ENCODE data around the gene CLDN14.

Gene CLDN14

GRCh38 chr21:36511484-36512220, 31.7 kb upstream of the CLDN14 start:
- H3K4me1 Mint-ChIP-seq, result peaks cover 4% of the 10 kb centered on the region
- H3K27ac Mint-ChIP-seq (ENCODE audit: low read depth), result no peak overlapping the region
- no peak overlapping the region for H3K4me3 Mint-ChIP-seq
- H3K36me3 Mint-ChIP-seq (ENCODE audit: insufficient read depth), result no peaks in the 10 kb centered on the region
- H3K27me3 Mint-ChIP-seq, result peaks cover 61% of the 10 kb centered on the region
- ATAC-seq (replicated peaks; ENCODE audit: extremely low read depth, poor library complexity, severe bottlenecking) (no peak), DNase-seq (ENCODE audit: low spot score in 2 of 2) (no peak)
- H3K9me3 Mint-ChIP-seq, result no peaks in the 10 kb centered on the region

GRCh38 chr21:36510911-36511310, 31.0 kb upstream of the CLDN14 start:
- Mint-ChIP-seq H3K4me3 (no peak overlapping the region), H3K27ac (ENCODE audit: low read depth) (no peak overlapping the region)
- ATAC-seq (replicated peaks; ENCODE audit: extremely low read depth, poor library complexity, severe bottlenecking), result no peak

GRCh38 chr21:36509973-36510664, 30.2 kb upstream of the CLDN14 start:
- H3K4me1 Mint-ChIP-seq, result peaks cover 4% of the 10 kb centered on the region
- no peaks in the 10 kb centered on the region for H3K9me3 Mint-ChIP-seq
- H3K27me3 Mint-ChIP-seq, result peaks cover 53% of the 10 kb centered on the region
- DNase-seq (ENCODE audit: low spot score in 2 of 2), result no peak
- H3K4me3 Mint-ChIP-seq, result no peak overlapping the region
- ATAC-seq (replicated peaks; ENCODE audit: extremely low read depth, poor library complexity, severe bottlenecking), result no peak
- no peak overlapping the region for H3K27ac Mint-ChIP-seq (ENCODE audit: low read depth)
- H3K36me3 Mint-ChIP-seq (ENCODE audit: insufficient read depth), result no peaks in the 10 kb centered on the region

More at GRCh38 chr21:36510911-36511310, 31.0 kb upstream of the CLDN14 start:
- Mint-ChIP-seq H3K27me3 (peaks cover 54% of the 10 kb centered on the region), H3K36me3 (ENCODE audit: insufficient read depth) (no peaks in the 10 kb centered on the region), H3K9me3 (no peaks in the 10 kb centered on the region), H3K4me1 (peaks cover 4% of the 10 kb centered on the region)
- DNase-seq (ENCODE audit: low spot score in 2 of 2), result no peak

- ATAC-seq (replicated peaks; ENCODE audit: extremely low read depth, poor library complexity, severe bottlenecking) (no peak), DNase-seq (ENCODE audit: low spot score in 2 of 2) (no peak)
- peaks cover 43% of the 10 kb centered on the region for H3K27me3 Mint-ChIP-seq
- H3K27ac Mint-ChIP-seq (ENCODE audit: low read depth), result no peak overlapping the region
- H3K36me3 Mint-ChIP-seq (ENCODE audit: insufficient read depth), result no peaks in the 10 kb centered on the region
- H3K4me1 Mint-ChIP-seq, result peaks cover 4% of the 10 kb centered on the region
- no peak overlapping the region for H3K4me3 Mint-ChIP-seq
- no peaks in the 10 kb centered on the region for H3K9me3 Mint-ChIP-seq
These were observed 29.0 kb upstream of the CLDN14 start for GRCh38 chr21:36508948-36509347.

GRCh38 chr21:36507397-36508018, 27.6 kb upstream of the CLDN14 start:
- peaks cover 4% of the 10 kb centered on the region for H3K4me1 Mint-ChIP-seq
- ATAC-seq (replicated peaks; ENCODE audit: extremely low read depth, poor library complexity, severe bottlenecking), result no peak
- H3K36me3 Mint-ChIP-seq (ENCODE audit: insufficient read depth), result no peaks in the 10 kb centered on the region
- no peaks in the 10 kb centered on the region for H3K9me3 Mint-ChIP-seq
- no peak for DNase-seq (ENCODE audit: low spot score in 2 of 2)
- peaks cover 45% of the 10 kb centered on the region for H3K27me3 Mint-ChIP-seq
- no peak overlapping the region for H3K4me3 Mint-ChIP-seq
- H3K27ac Mint-ChIP-seq (ENCODE audit: low read depth), result no peak overlapping the region

GRCh38 chr21:36506482-36506881, 26.6 kb upstream of the CLDN14 start:
- Mint-ChIP-seq H3K9me3 (no peaks in the 10 kb centered on the region), H3K27ac (ENCODE audit: low read depth) (no peak overlapping the region), H3K36me3 (ENCODE audit: insufficient read depth) (no peaks in the 10 kb centered on the region), H3K4me1 (no peaks in the 10 kb centered on the region), H3K4me3 (no peak overlapping the region), H3K27me3 (peaks cover 34% of the 10 kb centered on the region)
- ATAC-seq (replicated peaks; ENCODE audit: extremely low read depth, poor library complexity, severe bottlenecking), result no peak
- DNase-seq (ENCODE audit: low spot score in 2 of 2), result no peak

- DNase-seq (ENCODE audit: low spot score in 2 of 2) (no peak), ATAC-seq (replicated peaks; ENCODE audit: extremely low read depth, poor library complexity, severe bottlenecking) (no peak)
- peaks cover 34% of the 10 kb centered on the region for H3K27me3 Mint-ChIP-seq
- no peak overlapping the region for H3K27ac Mint-ChIP-seq (ENCODE audit: low read depth)
- H3K36me3 Mint-ChIP-seq (ENCODE audit: insufficient read depth), result no peaks in the 10 kb centered on the region
- H3K4me1 Mint-ChIP-seq, result no peaks in the 10 kb centered on the region
- H3K4me3 Mint-ChIP-seq, result no peak overlapping the region
- no peaks in the 10 kb centered on the region for H3K9me3 Mint-ChIP-seq
These were observed 24.4 kb upstream of the CLDN14 start for GRCh38 chr21:36504067-36505058.

- Mint-ChIP-seq H3K4me3 (no peak overlapping the region), H3K4me1 (no peaks in the 10 kb centered on the region), H3K36me3 (ENCODE audit: insufficient read depth) (no peaks in the 10 kb centered on the region), H3K27me3 (peaks cover 16% of the 10 kb centered on the region), H3K9me3 (no peaks in the 10 kb centered on the region), H3K27ac (ENCODE audit: low read depth) (no peak overlapping the region)
- DNase-seq (ENCODE audit: low spot score in 2 of 2) (no peak), ATAC-seq (replicated peaks; ENCODE audit: extremely low read depth, poor library complexity, severe bottlenecking) (no peak)
These were observed 22.4 kb upstream of the CLDN14 start for GRCh38 chr21:36502365-36502764.

GRCh38 chr21:36501589-36501892, 21.6 kb upstream of the CLDN14 start:
- ATAC-seq (replicated peaks; ENCODE audit: extremely low read depth, poor library complexity, severe bottlenecking) (no peak), DNase-seq (ENCODE audit: low spot score in 2 of 2) (no peak)
- Mint-ChIP-seq H3K36me3 (ENCODE audit: insufficient read depth) (no peaks in the 10 kb centered on the region), H3K27ac (ENCODE audit: low read depth) (no peak overlapping the region), H3K9me3 (no peaks in the 10 kb centered on the region), H3K4me1 (no peaks in the 10 kb centered on the region), H3K4me3 (no peak overlapping the region), H3K27me3 (peaks cover 9% of the 10 kb centered on the region)

- Mint-ChIP-seq H3K36me3 (ENCODE audit: insufficient read depth) (no peaks in the 10 kb centered on the region), H3K4me1 (no peaks in the 10 kb centered on the region), H3K4me3 (no peak overlapping the region), H3K9me3 (no peaks in the 10 kb centered on the region), H3K27ac (ENCODE audit: low read depth) (no peak overlapping the region), H3K27me3 (peaks cover 9% of the 10 kb centered on the region)
- ATAC-seq (replicated peaks; ENCODE audit: extremely low read depth, poor library complexity, severe bottlenecking), result no peak
- DNase-seq (ENCODE audit: low spot score in 2 of 2), result no peak
These were observed 19.9 kb upstream of the CLDN14 start for GRCh38 chr21:36499578-36500471.

- DNase-seq (ENCODE audit: low spot score in 2 of 2) (no peak), ATAC-seq (replicated peaks; ENCODE audit: extremely low read depth, poor library complexity, severe bottlenecking) (no peak)
- Mint-ChIP-seq H3K27me3 (peaks cover 13% of the 10 kb centered on the region), H3K4me3 (no peak overlapping the region), H3K9me3 (no peaks in the 10 kb centered on the region), H3K36me3 (ENCODE audit: insufficient read depth) (no peaks in the 10 kb centered on the region), H3K27ac (ENCODE audit: low read depth) (no peak overlapping the region), H3K4me1 (no peaks in the 10 kb centered on the region)
These were observed 14.6 kb upstream of the CLDN14 start for GRCh38 chr21:36494557-36494956.

All from central memory CD8-positive, alpha-beta T cell (primary cell).